ENCODE results near the gene MAD1L1.

MAD1L1 gene

GRCh38 chr7:1897861-1898627 lies 334.7 kb downstream of the MAD1L1 start:
- no peak for DNase-seq (ENCODE audit: low spot score)

GRCh38 chr7:1897076-1897860 lies 335.5 kb downstream of the MAD1L1 start:
- DNase-seq (ENCODE audit: low spot score): no peak

DNA sequence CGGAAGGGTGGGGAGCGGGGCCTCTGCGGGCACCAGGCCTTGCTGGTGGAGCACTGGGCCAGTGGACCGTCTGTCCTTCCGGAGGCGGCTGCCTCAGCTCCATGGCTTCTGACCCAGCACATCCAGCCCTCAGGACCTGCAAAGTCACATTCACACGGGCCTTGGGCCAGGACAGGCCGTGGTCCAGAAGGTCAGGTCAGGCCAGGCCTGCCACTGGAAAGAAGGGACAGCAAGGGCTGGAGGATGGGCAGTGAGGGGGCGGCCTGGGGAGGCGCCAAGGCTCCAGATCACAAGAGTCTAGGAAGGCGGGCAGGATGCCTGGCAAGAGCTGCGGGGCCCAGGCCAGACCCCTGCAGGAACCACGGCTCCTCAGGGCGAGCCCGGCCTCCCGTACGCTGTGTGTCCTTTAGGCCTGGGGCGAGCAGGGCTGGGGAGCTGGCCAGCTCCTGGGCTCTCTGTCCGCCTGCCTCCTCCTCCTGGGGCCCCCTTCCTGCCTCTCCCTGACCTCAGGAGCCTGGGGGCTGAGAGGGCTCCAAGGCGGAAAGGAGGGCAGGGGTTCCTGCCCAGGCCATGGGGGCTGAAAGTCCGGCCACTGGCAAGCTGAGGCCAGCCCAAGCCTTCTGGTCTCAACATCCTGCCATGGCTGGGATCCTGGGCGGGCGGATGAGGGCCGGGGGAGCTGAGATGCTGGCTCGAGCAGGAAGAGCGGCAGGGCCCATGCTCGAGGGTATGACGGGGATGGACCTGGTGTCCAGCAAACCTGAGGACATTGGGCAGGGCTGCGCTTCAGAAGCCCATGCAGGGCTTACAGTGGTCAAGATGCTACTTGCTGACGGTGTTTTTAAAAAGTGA lies 336.9 kb downstream of the MAD1L1 start:
- no peak for DNase-seq (ENCODE audit: low spot score)

- no peak for DNase-seq (ENCODE audit: low spot score)
Measured at GRCh38 chr7:1894906-1895663, 337.7 kb downstream of the MAD1L1 start.

DNA sequence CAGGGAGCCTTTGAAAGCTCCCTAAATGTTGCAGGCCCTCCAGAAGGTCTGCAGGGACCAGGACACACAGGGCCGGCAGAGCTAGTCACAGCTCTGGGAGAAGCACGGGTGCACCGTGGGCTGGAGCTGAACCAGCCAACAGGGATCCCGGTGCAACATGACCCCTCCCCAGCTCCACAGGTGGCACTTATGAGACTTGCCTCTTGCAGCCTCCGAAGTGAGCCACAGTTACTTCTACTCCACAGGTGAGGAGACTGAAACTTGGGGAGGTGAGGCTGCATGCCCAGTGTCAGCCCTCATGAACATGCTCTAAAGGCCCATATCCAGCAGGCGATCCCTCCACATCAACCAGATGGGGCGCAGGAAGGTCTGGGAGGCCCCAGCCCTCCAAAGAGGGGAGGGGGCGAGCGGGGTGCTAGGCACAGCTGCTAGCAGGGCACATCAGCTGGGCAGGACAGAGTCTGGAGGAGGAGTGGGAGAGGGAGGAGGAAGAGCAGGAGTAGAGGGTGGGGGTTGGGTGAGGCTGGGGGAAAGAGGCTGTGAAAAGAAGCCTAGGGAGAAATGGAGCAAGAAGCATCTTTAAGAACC lies 338.3 kb downstream of the MAD1L1 start:
- no peak for DNase-seq (ENCODE audit: low spot score)

DNA sequence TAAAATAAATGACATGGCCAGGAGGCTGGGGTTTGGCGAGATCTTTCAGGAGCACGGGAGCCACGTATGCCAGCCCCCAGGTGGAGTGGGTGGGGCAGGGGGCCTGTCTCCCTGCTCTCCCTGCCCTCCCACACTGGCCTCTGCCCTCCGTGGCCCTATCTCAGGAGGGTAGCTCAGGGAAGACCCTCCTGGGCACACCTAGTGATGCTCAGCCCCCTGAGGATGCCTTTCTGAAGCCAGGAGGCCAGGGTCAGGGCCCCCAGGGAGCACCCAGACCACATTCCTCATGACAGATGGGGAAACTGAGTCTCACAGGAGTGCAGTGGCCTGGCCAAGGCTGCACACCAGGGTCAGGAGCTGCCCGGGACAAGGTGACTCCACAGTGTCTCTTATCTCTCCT lies 339.3 kb downstream of the MAD1L1 start:
- no peak for DNase-seq (ENCODE audit: low spot score)

- no peak for DNase-seq (ENCODE audit: low spot score)
Measured at GRCh38 chr7:1893036-1893435, 339.7 kb downstream of the MAD1L1 start.

- DNase-seq (ENCODE audit: low spot score): no peak
Measured at GRCh38 chr7:1892011-1892965, 340.5 kb downstream of the MAD1L1 start.

GRCh38 chr7:1890289-1891235 lies 342.2 kb downstream of the MAD1L1 start:
- DNase-seq (ENCODE audit: low spot score): no peak

- DNase-seq (ENCODE audit: low spot score): peak; percentile 4
Measured at GRCh38 chr7:1889556-1890181, 343.1 kb downstream of the MAD1L1 start.

GRCh38 chr7:1889091-1889490 lies 343.7 kb downstream of the MAD1L1 start:
- DNase-seq (ENCODE audit: low spot score): no peak

- no peak for DNase-seq (ENCODE audit: low spot score)
Measured at GRCh38 chr7:1888425-1888824, 344.3 kb downstream of the MAD1L1 start.

- no peak for DNase-seq (ENCODE audit: low spot score)
Measured at GRCh38 chr7:1887251-1887650, 345.5 kb downstream of the MAD1L1 start.

DNA sequence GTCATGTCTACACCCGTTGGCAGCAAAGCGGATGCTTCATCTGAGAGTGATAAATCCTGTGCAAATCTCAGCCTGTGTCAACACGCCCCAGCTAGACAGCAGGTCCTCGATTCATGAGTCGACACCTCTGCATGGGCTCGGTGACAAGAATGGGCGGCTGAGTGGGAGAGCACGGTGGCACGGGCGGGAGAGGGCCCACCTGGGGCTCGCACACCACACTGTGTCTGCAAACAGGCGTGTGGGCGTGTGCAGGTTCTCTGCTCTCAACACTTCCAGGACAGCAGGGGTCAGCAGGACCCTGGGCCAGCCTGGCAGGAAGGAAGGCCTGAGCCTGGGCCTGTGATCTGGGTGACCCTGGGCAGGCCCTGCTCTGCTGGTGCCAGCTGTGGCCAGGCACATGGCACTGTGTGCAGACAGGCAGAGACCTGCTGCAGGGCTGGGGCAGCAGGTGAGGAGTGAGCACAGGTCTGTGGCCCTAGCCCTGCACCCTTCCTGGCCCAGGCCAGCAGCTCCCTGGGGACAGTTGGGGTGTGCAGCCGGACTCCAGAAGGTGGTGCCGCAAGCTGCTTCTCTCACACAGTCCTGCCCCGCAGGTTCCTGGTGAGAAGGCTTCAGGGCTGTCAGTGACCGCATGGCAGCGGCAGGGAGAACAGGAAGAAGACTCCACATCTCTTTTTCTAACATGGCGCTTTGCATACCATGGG lies 346.2 kb downstream of the MAD1L1 start:
- DNase-seq (ENCODE audit: low spot score): no peak

GRCh38 chr7:1885465-1886226 lies 347.1 kb downstream of the MAD1L1 start:
- no peak for DNase-seq (ENCODE audit: low spot score)

DNA sequence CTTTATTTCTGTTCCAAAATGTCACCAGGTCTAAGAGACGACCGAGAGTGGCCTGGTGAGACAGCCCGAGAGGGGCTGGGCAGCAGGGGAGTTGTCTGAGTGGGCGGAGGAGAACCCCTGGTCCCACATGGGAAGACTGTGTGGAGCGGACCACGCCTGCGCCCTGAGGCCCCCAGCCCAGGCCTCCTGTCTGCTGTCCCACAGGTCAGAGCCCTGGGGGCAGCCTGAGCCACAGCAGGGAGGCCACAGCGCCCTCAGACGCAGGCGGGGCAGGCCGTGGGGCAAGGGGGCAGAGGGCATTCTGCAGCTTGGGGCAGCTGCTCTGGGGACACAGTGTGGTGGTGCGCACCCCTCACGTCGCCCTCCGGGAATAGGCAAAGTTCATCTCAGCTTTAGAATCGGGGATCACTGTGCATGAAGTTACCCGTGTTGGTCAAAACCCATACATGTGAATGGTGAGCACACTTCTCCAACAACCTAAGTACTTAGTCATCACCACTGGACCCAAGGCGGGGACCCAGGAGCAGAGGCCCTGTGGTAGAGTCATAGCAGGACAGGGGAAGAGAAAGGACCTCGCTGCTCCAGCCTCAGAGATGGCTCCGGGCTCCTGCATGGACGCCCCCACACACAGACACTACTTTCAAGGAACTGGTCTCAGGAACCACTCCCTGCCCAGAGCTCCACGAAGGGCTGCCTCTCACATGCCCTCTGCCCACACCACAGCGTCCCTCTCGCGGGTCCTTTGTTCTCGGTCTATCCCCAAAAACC lies 348.0 kb downstream of the MAD1L1 start:
- DNase-seq (ENCODE audit: low spot score): no peak
